Activated CD4-positive, alpha-beta T cell treated with anti-CD3 and anti-CD28 coated beads for 24 hours (primary cell): Measurements from ENCODE around the gene PBX4.

Experiments used
- DNase-seq, 2 donors: peaks; one replicate each; pipeline ENCODE4 v3.0.0-alpha.2; 2020; ENCODE audit warnings: low read depth in 2 of 2

The PBX4 gene

GRCh38 chr19:19649155-19649554 is 30.7 kb upstream of the PBX4 start:
- no peak for DNase-seq

GRCh38 chr19:19647037-19647835 is 28.7 kb upstream of the PBX4 start:
- no peak for DNase-seq

- no peak for DNase-seq
Measured at GRCh38 chr19:19645233-19645870, 26.9 kb upstream of the PBX4 start.

GRCh38 chr19:19644054-19644388 is 25.5 kb upstream of the PBX4 start:
- no peak for DNase-seq

- DNase-seq, result peak; percentile 82 to 84
Measured at GRCh38 chr19:19643158-19644053, 24.9 kb upstream of the PBX4 start, which contains the start of gene GMIP. Gene GMIP (minus strand): TSS chr19:19643657. CDS start chr19:19643529, 128 bp downstream.

GRCh38 chr19:19642506-19643157 is 24.1 kb upstream of the PBX4 start:
- peak in 1 of 2 donors; percentile 26 for DNase-seq

GRCh38 chr19:19637523-19638251 is 19.2 kb upstream of the PBX4 start:
- no peak for DNase-seq

- no peak for DNase-seq
Measured at GRCh38 chr19:19637186-19637522, 18.7 kb upstream of the PBX4 start.

- no peak for DNase-seq
Measured at GRCh38 chr19:19636573-19637185, 18.2 kb upstream of the PBX4 start.

GRCh38 chr19:19635313-19635702 is 16.8 kb upstream of the PBX4 start:
- DNase-seq, result no peak

GRCh38 chr19:19634516-19635312 is 16.2 kb upstream of the PBX4 start:
- DNase-seq, result no peak

GRCh38 chr19:19633711-19634515 is 15.4 kb upstream of the PBX4 start:
- DNase-seq, result no peak

- no peak for DNase-seq
Measured at GRCh38 chr19:19632661-19633060, 14.2 kb upstream of the PBX4 start.

- no peak for DNase-seq
Measured at GRCh38 chr19:19631346-19631745, 12.9 kb upstream of the PBX4 start.

GRCh38 chr19:19630426-19630825 is 11.9 kb upstream of the PBX4 start:
- DNase-seq, result no peak

- DNase-seq, result no peak
Measured at GRCh38 chr19:19630062-19630414, 11.6 kb upstream of the PBX4 start.

- DNase-seq, result peak in 1 of 2 donors; percentile 27
Measured at GRCh38 chr19:19628501-19629134, 10.1 kb upstream of the PBX4 start.

- DNase-seq, result peak; percentile 48 to 53
Measured at GRCh38 chr19:19627621-19628500, 9.4 kb upstream of the PBX4 start, which contains the start of gene LPAR2. Gene LPAR2 (minus strand): TSS chr19:19628220. CDS start chr19:19627275, 945 bp downstream.
